ENCODE measurements around the gene ALOXE3.

Gene ALOXE3

GRCh38 chr17:8105957-8106398, 12.3 kb downstream of the ALOXE3 start:
- TF ChIP-seq, protein P1, sequence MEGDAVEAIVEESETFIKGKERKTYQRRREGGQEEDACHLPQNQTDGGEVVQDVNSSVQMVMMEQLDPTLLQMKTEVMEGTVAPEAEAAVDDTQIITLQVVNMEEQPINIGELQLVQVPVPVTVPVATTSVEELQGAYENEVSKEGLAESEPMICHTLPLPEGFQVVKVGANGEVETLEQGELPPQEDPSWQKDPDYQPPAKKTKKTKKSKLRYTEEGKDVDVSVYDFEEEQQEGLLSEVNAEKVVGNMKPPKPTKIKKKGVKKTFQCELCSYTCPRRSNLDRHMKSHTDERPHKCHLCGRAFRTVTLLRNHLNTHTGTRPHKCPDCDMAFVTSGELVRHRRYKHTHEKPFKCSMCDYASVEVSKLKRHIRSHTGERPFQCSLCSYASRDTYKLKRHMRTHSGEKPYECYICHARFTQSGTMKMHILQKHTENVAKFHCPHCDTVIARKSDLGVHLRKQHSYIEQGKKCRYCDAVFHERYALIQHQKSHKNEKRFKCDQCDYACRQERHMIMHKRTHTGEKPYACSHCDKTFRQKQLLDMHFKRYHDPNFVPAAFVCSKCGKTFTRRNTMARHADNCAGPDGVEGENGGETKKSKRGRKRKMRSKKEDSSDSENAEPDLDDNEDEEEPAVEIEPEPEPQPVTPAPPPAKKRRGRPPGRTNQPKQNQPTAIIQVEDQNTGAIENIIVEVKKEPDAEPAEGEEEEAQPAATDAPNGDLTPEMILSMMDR (IDR thresholded peaks at IDR 0.05; ENCODE audit: control extremely low read depth, extremely low read depth, low read depth, missing control alignments): no peak
- ChIA-PET CTCF (interaction anchor here (0.6 to 10.9 kb wide), 8 partner anchors 9 to 416 kb away, joined by 3 to 191 read pairs (median 18); partner anchors contain the start of gene ALOXE3), POLR2A (no interaction called here)
- no peak for DNase-seq (ENCODE audit: extremely low spot score)

- TF ChIP-seq, protein P1 (IDR thresholded peaks at IDR 0.05; ENCODE audit: control extremely low read depth, extremely low read depth, low read depth, missing control alignments): no peak
- ChIA-PET CTCF (interaction anchor here (0.8 to 10.9 kb wide), 8 partner anchors 10 to 47 kb away, joined by 3 to 191 read pairs (median 12); partner anchors contain the start of gene ALOXE3), POLR2A (no interaction called here)
- no peak for DNase-seq (ENCODE audit: extremely low spot score)
These were observed 13.4 kb downstream of the ALOXE3 start for GRCh38 chr17:8104911-8105310.

DNA sequence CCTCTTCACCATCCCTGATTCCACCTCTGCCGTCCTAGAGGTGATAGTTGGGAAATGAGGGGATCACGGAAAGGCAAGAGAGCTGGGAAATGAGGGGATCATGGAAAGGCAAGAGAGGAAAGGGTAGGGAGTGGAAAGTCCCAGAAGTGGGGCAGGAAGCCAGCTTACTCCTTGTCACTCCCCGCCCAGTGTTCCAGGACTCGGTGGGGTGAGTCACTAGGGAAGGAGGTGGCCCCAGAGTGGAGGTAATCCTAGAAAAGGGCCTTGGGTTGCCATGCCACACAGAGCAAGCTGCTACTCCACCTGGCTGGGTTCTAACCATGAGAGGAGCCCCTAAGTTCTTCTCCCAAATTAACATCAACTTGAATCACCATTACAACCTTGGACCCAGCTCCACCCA, 14.8 kb downstream of the ALOXE3 start:
- ChIA-PET POLR2A (no interaction called here), CTCF (interaction anchor here (0.9 to 10.9 kb wide), 7 partner anchors 8 to 46 kb away, joined by 3 to 191 read pairs (median 16); partner anchors contain the start of gene ALOXE3)
- TF ChIP-seq, protein P1 (IDR thresholded peaks at IDR 0.05; ENCODE audit: control extremely low read depth, extremely low read depth, low read depth, missing control alignments): no peak
- no peak for DNase-seq (ENCODE audit: extremely low spot score)

GRCh38 chr17:8101721-8102120, 16.6 kb downstream of the ALOXE3 start:
- ChIA-PET POLR2A (no interaction called here), CTCF (interaction anchor here (1.3 to 4.4 kb wide), 7 partner anchors 8 to 42 kb away, joined by 4 to 41 read pairs (median 12); partner anchors contain the start of gene ALOXE3)
- no peak for DNase-seq (ENCODE audit: extremely low spot score)
- TF ChIP-seq, protein P1 (IDR thresholded peaks at IDR 0.05; ENCODE audit: control extremely low read depth, extremely low read depth, low read depth, missing control alignments): no peak

- POLR2A ChIA-PET: interaction anchor here (0.7 kb wide), 1 partner anchor 19 kb away, joined by 4 read pairs; no protein-coding TSS in a partner anchor
- TF ChIP-seq, protein P1 (IDR thresholded peaks at IDR 0.05; ENCODE audit: control extremely low read depth, extremely low read depth, low read depth, missing control alignments): no peak
- DNase-seq (ENCODE audit: extremely low spot score): no peak
- CTCF ChIA-PET: interaction anchor here (0.9 to 4.4 kb wide), 8 partner anchors 7 to 41 kb away, joined by 3 to 41 read pairs (median 10); no protein-coding TSS in a partner anchor
These were observed 17.6 kb downstream of the ALOXE3 start for GRCh38 chr17:8100763-8101162.

DNA sequence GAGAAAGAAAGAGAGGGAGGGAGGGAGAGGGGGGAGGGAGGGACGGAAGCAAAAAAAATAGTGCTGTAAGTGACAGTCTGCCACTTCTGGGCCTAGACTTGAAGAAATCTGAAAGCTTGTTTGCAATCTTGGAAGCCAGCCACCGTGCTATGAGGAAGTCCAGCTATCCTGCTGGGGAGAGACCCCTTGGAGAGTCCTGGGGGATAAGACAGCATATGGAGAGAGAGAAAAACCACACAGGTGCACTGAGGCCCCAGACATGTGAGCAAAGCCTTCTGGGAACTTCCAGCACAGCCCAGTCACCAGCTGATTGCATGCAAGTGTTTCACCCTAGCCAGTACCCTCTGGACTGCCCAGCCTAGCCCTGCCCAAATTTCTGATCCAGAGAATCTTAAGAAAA, 18.2 kb downstream of the ALOXE3 start:
- no peak for DNase-seq (ENCODE audit: extremely low spot score)
- POLR2A ChIA-PET: interaction anchor here (0.7 kb wide), 1 partner anchor 19 kb away, joined by 4 read pairs; no protein-coding TSS in a partner anchor
- TF ChIP-seq, protein P1 (IDR thresholded peaks at IDR 0.05; ENCODE audit: control extremely low read depth, extremely low read depth, low read depth, missing control alignments): no peak
- CTCF ChIA-PET: interaction anchor here (0.8 to 4.4 kb wide), 9 partner anchors 7 to 58 kb away, joined by 3 to 41 read pairs (median 8); no protein-coding TSS in a partner anchor
